H1 (cell line): Measurements from ENCODE around the gene A2ML1. TPM values are rescaled to one million over a fixed set of nuclear protein-coding genes. Genes with fewer than 3 reads are reported as not detected.

Experiments used
- CTCF ChIA-PET: fragments of 300-600 bp; sonication (Branson Sonifier 250); formaldehyde crosslinking; loops from one replicate; lab custom pipeline; 2021; ENCODE audit not compliant: partially characterized antibody; lab: Charles Lee
- POLR2A ChIA-PET: fragments of 300-600 bp; sonication (Branson Sonifier 250); formaldehyde crosslinking; loops from one replicate; lab custom pipeline; 2021; ENCODE audit warnings: inconsistent platforms; ENCODE audit not compliant: partially characterized antibody; lab: Charles Lee
- DNase-seq, 2 experiments: peaks; one replicate each; pipeline versions ENCODE4 v3.0.0 to v3.0.0-alpha.2; 2010 to 2022; ENCODE audit warnings: low spot score in 2 of 2, low read depth in 1 of 2, mixed read lengths in 1 of 2
- FAIRE-seq: peaks from 2 replicates; lab custom pipeline; 2011; peaks lifted over from hg19 to GRCh38; lab: Jason Lieb, UNC
- H2AFZ ChIP-seq: 2 replicates; pipeline ENCODE4 v1.8.1; 2012; ENCODE audit warnings: low read length, inconsistent platforms
- H2AK5ac ChIP-seq: 2 replicates; pipeline ENCODE4 v1.6.1; 2013; ENCODE audit warnings: low read depth, low read length
- H2BK120ac ChIP-seq: replicated peaks from 2 replicates; pipeline ENCODE3; 2013; ENCODE audit warnings: low read depth, low read length, inconsistent platforms
- H2BK12ac ChIP-seq: 2 replicates; pipeline ENCODE4 v1.6.1; 2013; ENCODE audit warnings: low read depth, low read length
- H2BK15ac ChIP-seq: 2 replicates; pipeline ENCODE4 v1.6.1; 2013; ENCODE audit warnings: low read length
- H2BK20ac ChIP-seq: 2 replicates; pipeline ENCODE4 v1.6.1; 2013; ENCODE audit warnings: low read length
- H2BK5ac ChIP-seq: 2 replicates; pipeline ENCODE4 v1.6.1; 2013; ENCODE audit warnings: low read depth, low read length
- H3K14ac ChIP-seq: 2 replicates; pipeline ENCODE4 v1.6.1; 2013; ENCODE audit warnings: inconsistent platforms; ENCODE audit not compliant: insufficient read length
- H3K18ac ChIP-seq: 2 replicates; pipeline ENCODE4 v1.6.1; 2013; ENCODE audit warnings: low read length; ENCODE audit errors: extremely low read depth
- H3K23ac ChIP-seq: 2 replicates; pipeline ENCODE4 v1.6.1; 2013; ENCODE audit warnings: inconsistent platforms; ENCODE audit not compliant: insufficient read length
- H3K23me2 ChIP-seq: 2 replicates; pipeline ENCODE4 v1.6.1; 2013; ENCODE audit warnings: low read depth, low read length
- H3K27ac ChIP-seq: 2 replicates; pipeline ENCODE4 v1.6.1; 2011; ENCODE audit warnings: low read depth, low read length, inconsistent platforms
- H3K27me3 ChIP-seq, 4 experiments: replicated peaks in 1 of 4; 1 replicate in 1 of 4; 2 replicates in 3 of 4; pipeline versions ENCODE4 v1.6.1 to v1.8.1; 2011 to 2013; ENCODE audit warnings: low read length in 3 of 4, mild to moderate bottlenecking in 3 of 4, inconsistent platforms in 2 of 4, mixed read lengths in 2 of 4, moderate library complexity in 1 of 4; ENCODE audit not compliant: control insufficient read depth in 3 of 4, insufficient read depth in 3 of 4; ENCODE audit errors: extremely low read depth in 1 of 4
- H3K36me3 ChIP-seq, 4 experiments: 2 replicates each; pipeline versions ENCODE4 v1.6.1 to v1.8.1; 2011 to 2013; ENCODE audit warnings: mild to moderate bottlenecking in 4 of 4, low read length in 3 of 4, moderate library complexity in 2 of 4, control low read depth in 1 of 4, inconsistent platforms in 1 of 4; ENCODE audit not compliant: insufficient read depth in 4 of 4, control insufficient read depth in 2 of 4
- H3K4ac ChIP-seq: replicated peaks from 2 replicates; pipeline ENCODE3; 2013; ENCODE audit warnings: low read length, low read depth, mixed read lengths, inconsistent platforms; ENCODE audit not compliant: insufficient read length
- H3K4me1 ChIP-seq, 4 experiments: replicated peaks in 1 of 4; 1 replicate in 1 of 4; 2 replicates in 3 of 4; pipeline versions ENCODE4 v1.6.1 to v1.8.1; 2011 to 2013; ENCODE audit warnings: low read length in 3 of 4, inconsistent platforms in 2 of 4, mixed read lengths in 1 of 4; ENCODE audit not compliant: insufficient read depth in 4 of 4, control insufficient read depth in 3 of 4
- H3K4me2 ChIP-seq, 2 experiments: 2 replicates each; pipeline versions ENCODE4 v1.6.1 to v1.8.1; 2011 to 2013; ENCODE audit warnings: low read depth in 2 of 2, low read length in 2 of 2, control low read depth in 1 of 2, inconsistent platforms in 1 of 2, mild to moderate bottlenecking in 1 of 2; ENCODE audit not compliant: insufficient read depth in 1 of 2
- H3K4me3 ChIP-seq, 4 experiments: fragments of 200-600, 300-600 bp in 1 of 4; sonication (generic), shearing (Covaris generic), sonication (Bioruptor Twin) in 1 of 4; 2 replicates each; pipeline versions ENCODE4 v1.5.1 to v1.8.1; 2011 to 2016; ENCODE audit warnings: low read length in 4 of 4, low read depth in 3 of 4, control low read depth in 2 of 4, inconsistent platforms in 2 of 4, mild to moderate bottlenecking in 2 of 4, mixed read lengths in 1 of 4, moderate library complexity in 1 of 4; ENCODE audit not compliant: insufficient read depth in 2 of 4; ENCODE audit errors: extremely low read depth in 1 of 4
- H3K56ac ChIP-seq: replicated peaks from 2 replicates; pipeline ENCODE3; 2013; ENCODE audit warnings: low read depth, mild to moderate bottlenecking, mixed read lengths, low read length, inconsistent platforms; ENCODE audit not compliant: insufficient read length
- H3K79me1 ChIP-seq: 2 replicates; pipeline ENCODE4 v1.6.1; 2013; ENCODE audit warnings: low read depth, low read length, control low read depth
- H3K79me2 ChIP-seq, 2 experiments: 2 replicates each; pipeline versions ENCODE4 v1.6.1 to v1.8.1; 2012 to 2013; ENCODE audit warnings: low read length in 2 of 2, mild to moderate bottlenecking in 2 of 2, inconsistent platforms in 1 of 2; ENCODE audit not compliant: insufficient read depth in 2 of 2, control insufficient read depth in 1 of 2
- H3K9ac ChIP-seq, 4 experiments: replicated peaks in 1 of 4; 1 replicate in 1 of 4; 2 replicates in 3 of 4; pipeline versions ENCODE4 v1.6.1 to v1.8.1; 2011 to 2013; ENCODE audit warnings: low read depth in 3 of 4, low read length in 3 of 4, control low read depth in 2 of 4, mild to moderate bottlenecking in 2 of 4, moderate library complexity in 2 of 4, inconsistent platforms in 1 of 4; ENCODE audit errors: extremely low read depth in 1 of 4
- H3K9me3 ChIP-seq, 2 experiments: 2 replicates each; pipeline versions ENCODE4 v1.6.1 to v1.8.1; 2012 to 2013; ENCODE audit warnings: mild to moderate bottlenecking in 2 of 2, moderate library complexity in 2 of 2, control low read depth in 1 of 2, inconsistent platforms in 1 of 2, low read depth in 1 of 2, low read length in 1 of 2, mixed read lengths in 1 of 2; ENCODE audit not compliant: insufficient read depth in 2 of 2
- H4K20me1 ChIP-seq, 2 experiments: replicated peaks in 1 of 2; 2 replicates each; pipeline versions ENCODE3 to v1.8.1; 2011 to 2013; ENCODE audit warnings: inconsistent platforms in 2 of 2, low read length in 2 of 2, mild to moderate bottlenecking in 1 of 2; ENCODE audit not compliant: insufficient read depth in 2 of 2, control insufficient read depth in 1 of 2
- H4K5ac ChIP-seq: 2 replicates; pipeline ENCODE4 v1.6.1; 2013; ENCODE audit warnings: low read length, low read depth, mixed read lengths, inconsistent platforms; ENCODE audit not compliant: insufficient read length
- H4K8ac ChIP-seq: 2 replicates; pipeline ENCODE4 v1.8.0; 2013; ENCODE audit warnings: mild to moderate bottlenecking, moderate library complexity, low read length, inconsistent platforms; ENCODE audit not compliant: insufficient read depth; ENCODE audit errors: extremely low read depth
- H4K91ac ChIP-seq: replicated peaks from 2 replicates; pipeline ENCODE3; 2013; ENCODE audit warnings: low read length, mixed read lengths, inconsistent platforms; ENCODE audit not compliant: insufficient read length
- BRCA1 ChIP-seq: IDR thresholded peaks from 2 replicates; pipeline ENCODE4 v1.6.1; 2012; ENCODE audit warnings: low read depth, low read length, improper control_type of control experiment
- GTF2F1 ChIP-seq: IDR thresholded peaks from 2 replicates; pipeline ENCODE4 v1.6.1; 2012; ENCODE audit warnings: low read depth, low read length, improper control_type of control experiment, borderline replicate concordance
- KDM5A ChIP-seq: fragments of 200-600 bp; IDR thresholded peaks from 2 replicates; pipeline ENCODE4 v1.7.1; 2012; ENCODE audit warnings: mild to moderate bottlenecking, low read length, inconsistent platforms, mixed read lengths
- NANOG ChIP-seq: IDR thresholded peaks from 2 replicates; pipeline ENCODE4 v1.6.1; 2011; ENCODE audit warnings: low read length, low read depth, mild to moderate bottlenecking, inconsistent platforms; ENCODE audit not compliant: insufficient read depth, poor library complexity, severe bottlenecking
- POLR2A ChIP-seq, 2 experiments: IDR thresholded peaks; 1 replicate in 1 of 2; 2 replicates in 1 of 2; pipeline ENCODE4 v1.6.1; 2011; ENCODE audit warnings: low read depth in 2 of 2, low read length in 2 of 2, mild to moderate bottlenecking in 2 of 2; ENCODE audit errors: control extremely low read depth in 1 of 2
- RBBP5 ChIP-seq: IDR thresholded peaks from 2 replicates; pipeline ENCODE4 v1.7.1; 2012; ENCODE audit warnings: low read depth, mild to moderate bottlenecking, inconsistent platforms, low read length, moderate library complexity, borderline replicate concordance
- RXRA ChIP-seq: IDR thresholded peaks from 2 replicates; pipeline ENCODE4 v1.6.1; 2011; ENCODE audit warnings: low read depth, mild to moderate bottlenecking, low read length, moderate library complexity; ENCODE audit not compliant: insufficient read depth
- SP1 ChIP-seq: IDR thresholded peaks from 2 replicates; pipeline ENCODE4 v1.6.1; 2011; ENCODE audit warnings: low read depth, low read length
- TAF7 ChIP-seq: optimal IDR thresholded peaks from 2 replicates; pipeline ENCODE3; 2011; ENCODE audit warnings: low read depth, mild to moderate bottlenecking, inconsistent platforms, low read length, moderate library complexity, borderline replicate concordance
- TEAD4 ChIP-seq: IDR thresholded peaks from 2 replicates; pipeline ENCODE4 v1.6.1; 2012; ENCODE audit warnings: low read depth, low read length, inconsistent platforms, mixed read lengths
- polyA plus RNA-seq, 7 experiments: library from polyadenylated mRNA; depleted of rRNA in 3 of 7; stranded (reverse) in 5 of 7; unstranded in 2 of 7; fragments of >200 nt in 5 of 7; fragments of 200-250 nt in 2 of 7; gene quantifications; 1 replicate in 5 of 7; 2 replicates in 1 of 7; 4 replicates in 1 of 7; pipeline versions ENCODE4 v1.2.1 to v1.2.3, GENCODE V29; 2011 to 2013; ENCODE audit warnings: missing spikeins in 2 of 7, mixed read lengths in 2 of 7
- total RNA-seq: library from RNA; stranded (reverse); fragmentation: NEBNext Ultra II Directional; extraction: Animal tissue kit (Norgen Biotek cat#: 25700); gene quantifications from 2 replicates; pipeline ENCODE4 v1.2.1, GENCODE V29; 2021
- TF ChIP-seq, protein P1 (sequence below): IDR thresholded peaks from 2 replicates; pipeline ENCODE4 v1.6.1; 2012; ENCODE audit warnings: inconsistent platforms

Gene A2ML1
- total and polyA plus RNA-seq, 2 of the 8 experiments (the other 6 are each of a cell fraction or from before 2014, with no cell fraction given): 10.2 to 10.3 TPM

- Histone ChIP-seq H3K36me3 (no peaks in the 10 kb centered on the region; a peak in 1 of 8 replicates), H3K9ac (no peak overlapping the region), H2BK15ac (no peak overlapping the region), H2BK20ac (no peak overlapping the region), H2BK12ac (no peak overlapping the region), H4K91ac (no peak overlapping the region), H3K14ac (no peak overlapping the region), H3K4me3 (no peak overlapping the region), H2AFZ (no peak overlapping the region), H3K23ac (no peak overlapping the region), H3K18ac (no peak overlapping the region), H3K4ac (no peak overlapping the region), H4K8ac (no peak overlapping the region), H3K79me1 (0 out of 2 replicates have a peak, but pooled peaks cover 2% of the 10 kb centered on the region), H3K23me2 (no peaks in the 10 kb centered on the region; the same call in 1 of the 2 replicates), H3K27me3 (no peaks in the 10 kb centered on the region), H3K56ac (no peak overlapping the region), H3K4me1 (peaks cover 0 to 5% (median 1%) of the 10 kb centered on the region in 4 experiments; a peak in 3 of 7 replicates), H2AK5ac (no peak overlapping the region), H3K79me2 (no peaks in the 10 kb centered on the region), H3K27ac (no peak overlapping the region), H4K20me1 (no peaks in the 10 kb centered on the region), H3K4me2 (no peak overlapping the region), H2BK120ac (no peak overlapping the region), H2BK5ac (no peak overlapping the region), H3K9me3 (peaks cover 0 to 7% of the 10 kb centered on the region in 2 experiments; a peak in 1 of 4 replicates), H4K5ac (no peak overlapping the region)
- CTCF ChIA-PET: interaction anchor here (0.6 to 7.6 kb wide), 4 partner anchors 25 to 352 kb away, joined by 3 to 61 read pairs (median 4); no protein-coding TSS in a partner anchor
- no peak for DNase-seq
- TF ChIP-seq TAF7 (no peak), RBBP5 (no peak), KDM5A (no peak), BRCA1 (no peak), SP1 (no peak), POLR2A (IDR thresholded peaks at IDR 0.05; ENCODE audit: control extremely low read depth in 1 of 2, low read depth in 2 of 2, low read length in 2 of 2) (no peak), RXRA (no peak), GTF2F1 (no peak), TEAD4 (no peak), NANOG (no peak)
- TF ChIP-seq, protein P1, sequence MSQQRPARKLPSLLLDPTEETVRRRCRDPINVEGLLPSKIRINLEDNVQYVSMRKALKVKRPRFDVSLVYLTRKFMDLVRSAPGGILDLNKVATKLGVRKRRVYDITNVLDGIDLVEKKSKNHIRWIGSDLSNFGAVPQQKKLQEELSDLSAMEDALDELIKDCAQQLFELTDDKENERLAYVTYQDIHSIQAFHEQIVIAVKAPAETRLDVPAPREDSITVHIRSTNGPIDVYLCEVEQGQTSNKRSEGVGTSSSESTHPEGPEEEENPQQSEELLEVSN: no peak
- POLR2A ChIA-PET: interaction anchor here (0.7 to 1.2 kb wide), 3 partner anchors 9 to 20 kb away, joined by 3 to 7 read pairs (median 5); partner anchors contain the start of gene PHC1
- FAIRE-seq: no peak
These were observed 72.0 kb downstream of the A2ML1 start for GRCh38 chr12:8894378-8894777.
